Gastrocnemius medialis (tissue), 4 donors: ENCODE measurements around the gene OAT. TPM values are rescaled to one million over a fixed set of nuclear protein-coding genes. Genes with fewer than 3 reads are reported as not detected.

Experiments used
- ATAC-seq, 2 donors: fragments of 150-250 bp; one replicate each; pipeline ENCODE4 v1.9.1; 2016
- DNase-seq, 2 donors: peaks; one replicate each; pipeline ENCODE4 v3.0.0-alpha.2; 2019
- H3K27ac ChIP-seq, 4 donors: fragments of 200-600 bp; sonication (generic); 1 replicate in 1 of 4; 2 replicates in 3 of 4; pipeline ENCODE4 v1.5.1; 2016 to 2018; ENCODE audit warnings: mild to moderate bottlenecking in 2 of 4, moderate library complexity in 1 of 4
- H3K27me3 ChIP-seq, 3 donors: fragments of 200-600 bp; sonication (generic) in 2 of 3; 1 replicate in 1 of 3; 2 replicates in 2 of 3; pipeline versions ENCODE4 v1.5.1 to v1.6.0; 2016 to 2019; ENCODE audit warnings: mild to moderate bottlenecking in 1 of 3, moderate library complexity in 1 of 3
- H3K36me3 ChIP-seq, 2 donors: fragments of 200-600 bp; sonication (generic) in 1 of 2; one replicate each; pipeline ENCODE4 v1.5.1; 2017 to 2018
- H3K4me1 ChIP-seq, 2 donors: fragments of 200-600 bp; sonication (generic) in 1 of 2; one replicate each; pipeline ENCODE4 v1.5.1; 2016 to 2017; ENCODE audit warnings: mild to moderate bottlenecking in 2 of 2
- H3K4me3 ChIP-seq, 4 donors: fragments of 200-600 bp; sonication (generic) in 3 of 4; 1 replicate in 1 of 4; 2 replicates in 3 of 4; pipeline ENCODE4 v1.5.1; 2016 to 2019; ENCODE audit warnings: mild to moderate bottlenecking in 2 of 4
- H3K9me3 ChIP-seq, 3 donors: fragments of 200-600 bp; sonication (generic) in 2 of 3; 1 replicate in 1 of 3; 2 replicates in 2 of 3; pipeline ENCODE4 v1.5.1; 2016 to 2019
- POLR2A ChIP-seq, 2 donors: fragments of 450-650 bp; IDR thresholded peaks; one replicate each; pipeline ENCODE4 v1.6.1; 2017; ENCODE audit warnings: antibody characterized with exemption in 2 of 2, mild to moderate bottlenecking in 2 of 2, moderate library complexity in 2 of 2
- in situ Hi-C, 4 donors: fragments of 200-750 bp; cut with MboI; loops; one replicate each; pipeline versions ENCODE4 v1.15.0 to v1.8.0; 2017; ENCODE audit warnings: low sequenced_read_pairs in 4 of 4
- intact Hi-C: fragments of 100-400 bp; cut with DNase I; formaldehyde crosslinking; loops from one replicate; pipeline ENCODE4 v1.15.1; 2023; ENCODE audit warnings: low total_unique reads
- total RNA-seq, 4 donors: library from RNA; depleted of rRNA; stranded (reverse); fragments of >200 nt; gene quantifications; one replicate each; pipeline versions ENCODE4 v1.1.0 to v1.2.3, GENCODE V29; 2016
- TF ChIP-seq, protein P1 (sequence below), 5 experiments: fragments of 450-650 bp in 3 of 5; fragments of 200-600 bp in 2 of 5; sonication (generic) in 2 of 5; IDR thresholded peaks in 4 of 5; conservative IDR thresholded peaks in 1 of 5; 1 replicate in 4 of 5; 2 replicates in 1 of 5; pipeline ENCODE4 v1.5.1; 2016 to 2019; ENCODE audit warnings: antibody characterized with exemption in 5 of 5, mild to moderate bottlenecking in 3 of 5, moderate library complexity in 3 of 5

The OAT gene
- total RNA-seq, 4 donors from 2014 or later, result 20.1 to 97.2 (median 42.6) TPM

DNA sequence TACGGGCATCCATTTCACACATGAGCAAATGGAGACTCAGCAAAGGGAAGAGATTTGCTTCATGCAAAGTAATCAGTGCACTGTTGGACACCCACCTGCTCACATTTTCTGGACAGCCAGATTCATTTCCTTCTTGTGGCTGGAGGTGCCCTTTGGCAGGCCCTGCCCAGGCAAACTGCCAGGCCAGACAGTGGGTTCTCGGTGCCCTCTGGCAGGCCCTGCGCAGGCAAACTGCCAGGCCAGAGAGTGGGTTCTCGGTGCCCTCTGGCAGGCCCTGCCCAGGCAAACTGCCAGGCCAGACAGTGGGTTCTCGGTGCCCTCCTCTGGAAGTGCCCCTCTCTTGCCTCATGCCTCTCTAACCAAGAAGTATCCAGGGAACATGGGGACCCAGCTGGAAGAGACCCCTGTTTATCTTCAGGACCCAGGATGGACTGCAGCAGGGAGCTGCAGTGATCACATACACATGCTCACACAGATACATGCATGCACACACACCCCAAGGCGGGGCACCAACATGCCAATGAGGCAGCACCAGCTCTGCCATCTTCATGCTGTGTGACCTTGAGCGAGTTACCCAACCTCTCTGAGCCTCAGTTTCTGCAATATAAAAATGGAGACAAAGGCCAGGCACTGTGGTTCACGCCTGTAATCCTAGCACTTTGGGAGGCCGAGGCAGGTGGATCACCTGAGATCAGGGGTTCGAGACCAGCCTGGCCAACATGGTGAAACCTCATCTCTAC is 67.1 kb downstream of the OAT start:
- no peaks in the 10 kb centered on the region for H3K36me3 ChIP-seq
- in situ Hi-C loops, result no loop called here
- intact Hi-C loops, result no loop called here
- H3K4me1 ChIP-seq, result peaks cover 0 to 6% of the 10 kb centered on the region in 2 donors
- ATAC-seq (no peak), DNase-seq (no peak)
- no peak overlapping the region for H3K27ac ChIP-seq
- H3K9me3 ChIP-seq, result no peaks in the 10 kb centered on the region
- no peaks in the 10 kb centered on the region for H3K27me3 ChIP-seq
- H3K4me3 ChIP-seq, result no peak overlapping the region
- TF ChIP-seq POLR2A (IDR thresholded peaks at IDR 0.05), result no peak
- TF ChIP-seq, protein P1, sequence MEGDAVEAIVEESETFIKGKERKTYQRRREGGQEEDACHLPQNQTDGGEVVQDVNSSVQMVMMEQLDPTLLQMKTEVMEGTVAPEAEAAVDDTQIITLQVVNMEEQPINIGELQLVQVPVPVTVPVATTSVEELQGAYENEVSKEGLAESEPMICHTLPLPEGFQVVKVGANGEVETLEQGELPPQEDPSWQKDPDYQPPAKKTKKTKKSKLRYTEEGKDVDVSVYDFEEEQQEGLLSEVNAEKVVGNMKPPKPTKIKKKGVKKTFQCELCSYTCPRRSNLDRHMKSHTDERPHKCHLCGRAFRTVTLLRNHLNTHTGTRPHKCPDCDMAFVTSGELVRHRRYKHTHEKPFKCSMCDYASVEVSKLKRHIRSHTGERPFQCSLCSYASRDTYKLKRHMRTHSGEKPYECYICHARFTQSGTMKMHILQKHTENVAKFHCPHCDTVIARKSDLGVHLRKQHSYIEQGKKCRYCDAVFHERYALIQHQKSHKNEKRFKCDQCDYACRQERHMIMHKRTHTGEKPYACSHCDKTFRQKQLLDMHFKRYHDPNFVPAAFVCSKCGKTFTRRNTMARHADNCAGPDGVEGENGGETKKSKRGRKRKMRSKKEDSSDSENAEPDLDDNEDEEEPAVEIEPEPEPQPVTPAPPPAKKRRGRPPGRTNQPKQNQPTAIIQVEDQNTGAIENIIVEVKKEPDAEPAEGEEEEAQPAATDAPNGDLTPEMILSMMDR (IDR thresholded peaks at IDR 0.05 in 4 of 5, conservative IDR thresholded peaks at IDR 0.05 in 1 of 5), result no peak

DNA sequence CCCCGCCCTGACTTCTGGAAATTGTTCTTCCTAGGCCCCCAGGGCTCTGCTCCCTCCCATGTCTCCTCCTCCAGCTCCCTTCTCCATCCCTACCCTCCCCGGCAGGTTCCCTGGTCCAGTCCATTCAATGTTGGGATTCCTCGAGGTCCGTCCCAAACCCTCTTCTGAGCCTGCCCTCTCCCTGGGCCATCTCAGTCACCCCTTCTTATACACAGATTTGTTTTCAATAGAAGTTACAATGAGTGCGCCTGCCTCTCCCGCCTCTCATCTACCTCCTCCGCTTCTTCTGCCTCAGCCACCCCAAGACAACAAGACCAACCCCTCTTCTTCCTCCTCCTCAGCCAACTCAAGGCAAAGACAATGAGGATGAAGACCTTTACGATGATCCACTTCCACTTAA is 67.9 kb downstream of the OAT start:
- no peaks in the 10 kb centered on the region for H3K27me3 ChIP-seq
- no peak overlapping the region for H3K27ac ChIP-seq
- ATAC-seq (no peak), DNase-seq (no peak)
- no peaks in the 10 kb centered on the region for H3K9me3 ChIP-seq
- H3K4me3 ChIP-seq, result no peak overlapping the region
- intact Hi-C loops (no loop called here), in situ Hi-C loops (no loop called here)
- TF ChIP-seq POLR2A (IDR thresholded peaks at IDR 0.05), result no peak
- TF ChIP-seq, protein P1 (IDR thresholded peaks at IDR 0.05 in 4 of 5, conservative IDR thresholded peaks at IDR 0.05 in 1 of 5), result no peak
- no peaks in the 10 kb centered on the region for H3K36me3 ChIP-seq
- peaks cover 0 to 6% of the 10 kb centered on the region in 2 donors for H3K4me1 ChIP-seq

DNA sequence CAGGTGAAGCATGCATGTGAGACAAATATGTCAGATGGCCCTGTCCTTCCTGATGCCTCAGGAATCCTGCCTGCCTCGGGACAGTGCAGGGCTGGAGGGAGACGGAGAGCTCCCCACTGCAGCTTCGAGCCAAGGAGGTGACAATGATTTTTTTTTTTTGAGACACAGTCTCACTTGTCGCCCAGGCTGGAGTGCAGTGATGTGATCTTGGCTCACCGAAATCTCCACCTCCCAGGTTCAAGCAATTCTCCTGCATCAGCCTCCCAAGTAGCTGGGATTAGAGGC is 68.8 kb downstream of the OAT start:
- Histone ChIP-seq H3K4me3 (no peak overlapping the region), H3K4me1 (peaks cover 0 to 4% of the 10 kb centered on the region in 2 donors), H3K9me3 (no peaks in the 10 kb centered on the region), H3K36me3 (no peaks in the 10 kb centered on the region), H3K27ac (no peak overlapping the region), H3K27me3 (no peaks in the 10 kb centered on the region)
- TF ChIP-seq, protein P1 (IDR thresholded peaks at IDR 0.05 in 4 of 5, conservative IDR thresholded peaks at IDR 0.05 in 1 of 5), result no peak
- TF ChIP-seq POLR2A (IDR thresholded peaks at IDR 0.05), result no peak
- intact Hi-C loops (no loop called here), in situ Hi-C loops (no loop called here)
- ATAC-seq, result no peak
- no peak for DNase-seq

DNA sequence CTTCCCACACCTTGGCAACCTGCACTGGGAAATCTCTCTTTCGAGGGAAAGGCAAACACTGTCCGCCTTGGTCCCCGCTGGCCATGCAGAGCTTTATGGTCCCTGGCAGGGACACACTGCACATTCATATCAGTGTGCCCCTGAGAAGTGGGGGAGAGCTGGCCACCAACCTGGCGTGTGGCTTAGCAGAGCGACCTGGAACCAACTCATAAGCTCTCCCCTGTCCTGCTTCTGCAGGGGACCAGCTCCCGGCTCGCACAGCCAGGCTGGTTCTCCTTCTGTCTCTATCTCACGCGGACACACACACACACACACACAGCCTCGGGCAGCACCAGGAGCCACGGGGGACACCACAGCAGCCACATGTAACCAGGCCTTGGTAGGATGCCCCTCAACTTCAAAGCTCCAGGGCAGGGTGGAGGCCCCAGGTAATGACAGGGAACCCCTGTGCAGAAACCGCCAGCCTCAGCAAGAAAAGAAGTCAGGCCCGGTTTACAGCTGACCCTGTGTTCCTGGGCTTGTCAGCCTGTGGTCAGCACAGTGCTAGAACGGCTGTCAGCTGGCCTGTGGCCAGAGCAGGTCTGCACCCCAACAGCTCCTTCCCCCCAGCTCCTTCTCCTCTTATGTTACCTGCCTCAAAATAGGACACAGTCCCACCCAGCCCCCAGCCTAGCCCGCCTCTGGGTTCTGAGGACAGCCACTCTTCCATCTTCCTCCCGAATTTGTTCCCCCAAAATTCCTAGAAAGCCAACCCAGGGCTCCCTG is 69.3 kb downstream of the OAT start:
- DNase-seq (no peak), ATAC-seq (no peak)
- H3K27ac ChIP-seq, result no peak overlapping the region

More for the DNA sequence above, 69.3 kb downstream of the OAT start:
- H3K36me3 ChIP-seq, result no peaks in the 10 kb centered on the region
- no peak overlapping the region for H3K4me3 ChIP-seq
- H3K27me3 ChIP-seq, result no peaks in the 10 kb centered on the region
- in situ Hi-C loops (no loop called here), intact Hi-C loops (no loop called here)
- no peaks in the 10 kb centered on the region for H3K9me3 ChIP-seq
- H3K4me1 ChIP-seq, result no peaks in the 10 kb centered on the region
- TF ChIP-seq POLR2A (IDR thresholded peaks at IDR 0.05), result no peak
- TF ChIP-seq, protein P1 (IDR thresholded peaks at IDR 0.05 in 4 of 5, conservative IDR thresholded peaks at IDR 0.05 in 1 of 5), result no peak
